ENCODE results near the gene DLX1.

- no peak for TF ChIP-seq CTCF (IDR thresholded peaks at IDR 0.05 in 2 of 3, conservative IDR thresholded peaks at IDR 0.05 in 1 of 3; ENCODE audit: borderline replicate concordance in 1 of 3, insufficient read depth in 1 of 3, low read depth in 2 of 3, low read length in 2 of 3)
- TF ChIP-seq POLR2A (IDR thresholded peaks at IDR 0.05; ENCODE audit: borderline replicate concordance, extremely low read depth, insufficient read depth, insufficient read length), result no peak
- TF ChIP-seq EZH2 (IDR thresholded peaks at IDR 0.05), result no peak
- TF ChIP-seq POLR2AphosphoS5 (IDR thresholded peaks at IDR 0.05; ENCODE audit: low read depth, low read length), result no peak
- no peak for TF ChIP-seq EZH2phosphoT487 (IDR thresholded peaks at IDR 0.05; ENCODE audit: borderline replicate concordance)
- TF ChIP-seq SP1 (IDR thresholded peaks at IDR 0.05; ENCODE audit: low read depth), result no peak
- no peak for TF ChIP-seq TCF7L2 (IDR thresholded peaks at IDR 0.05; ENCODE audit: borderline replicate concordance, extremely low read depth, insufficient read depth, insufficient read length)
- TF ChIP-seq RAD21 (IDR thresholded peaks at IDR 0.05; ENCODE audit: low read depth), result no peak
- no peak for TF ChIP-seq CBX3 (IDR thresholded peaks at IDR 0.05; ENCODE audit: low read depth)
- TF ChIP-seq ATF3 (IDR thresholded peaks at IDR 0.05), result no peak
Measured at GRCh38 chr2:172072706-172073105, 12.6 kb upstream of the DLX1 start.
